ENCODE data around the gene SPOCK3. TPM values are rescaled to one million over a fixed set of nuclear protein-coding genes. Genes with fewer than 3 reads are reported as not detected.
"Not testable (repeated sequence)": the region's sequence is repeated elsewhere in the genome, so short reads cannot be mapped to it uniquely, and the experiment has no call there.

Gene SPOCK3
- total and polyA plus RNA-seq, 2 experiments from 2014 or later: 1.6 to 4.1 TPM

GRCh38 chr4:166862032-166862431 lies 372.3 kb downstream of the SPOCK3 start:
- no peaks in the 10 kb centered on the region for H3K9me3 Mint-ChIP-seq
- no peaks in the 10 kb centered on the region for H4K20me1 ChIP-seq (replicated peaks; ENCODE audit: insufficient read depth)
- no peak overlapping the region for H3K27ac ChIP-seq (ENCODE audit: low read depth)
- no peak overlapping the region for H2AFZ ChIP-seq
- no peak overlapping the region for H3K4me3 Mint-ChIP-seq
- H3K27me3 Mint-ChIP-seq (ENCODE audit: insufficient read depth, low read depth, poor library complexity): no peaks in the 10 kb centered on the region
- ATAC-seq (no peak), DNase-seq (ENCODE audit: low spot score) (no peak)
- H3K27me3 ChIP-seq (ENCODE audit: insufficient read depth): no peaks in the 10 kb centered on the region
- no peaks in the 10 kb centered on the region for H3K79me2 ChIP-seq (replicated peaks; ENCODE audit: insufficient read depth)
- H3K9me2 ChIP-seq (ENCODE audit: insufficient read depth): no peaks in the 10 kb centered on the region
- TF ChIP-seq ZNF462 (CRISPR knock-in tag; IDR thresholded peaks at IDR 0.05) (no peak), EZH2phosphoT487 (IDR thresholded peaks at IDR 0.05; ENCODE audit: unreplicated experiment) (no peak), ZNF114 (CRISPR knock-in tag; IDR thresholded peaks at IDR 0.05) (no peak), JUNB (IDR thresholded peaks at IDR 0.05; ENCODE audit: unreplicated experiment) (no peak), CTCF (conservative IDR thresholded peaks at IDR 0.05; ENCODE audit: low read depth in 2 of 2) (no peak), POLR2AphosphoS5 (IDR thresholded peaks at IDR 0.05; ENCODE audit: low read depth) (no peak), ETS1 (IDR thresholded peaks at IDR 0.05) (no peak), REST (IDR thresholded peaks at IDR 0.05; ENCODE audit: unreplicated experiment) (no peak), STAT1 (IDR thresholded peaks at IDR 0.05; ENCODE audit: unreplicated experiment) (no peak)
- H3K4me1 ChIP-seq (ENCODE audit: insufficient read depth): no peaks in the 10 kb centered on the region
- H3K36me3 ChIP-seq (ENCODE audit: insufficient read depth): no peaks in the 10 kb centered on the region
- no peaks in the 10 kb centered on the region for H3F3A ChIP-seq (replicated peaks; ENCODE audit: low read depth)
- no peak overlapping the region for H3K27ac Mint-ChIP-seq
- H3K36me3 Mint-ChIP-seq (ENCODE audit: low read depth): no peaks in the 10 kb centered on the region
- H3K4me1 Mint-ChIP-seq: 0 out of 3 replicates have a peak, but pooled peaks cover 3% of the 10 kb centered on the region
- H3K4me2 ChIP-seq: no peak overlapping the region
- H3K4me3 ChIP-seq: no peak overlapping the region

- not testable (repeated sequence) for H3K27ac ChIP-seq (ENCODE audit: low read depth); DNase-seq (ENCODE audit: low spot score); H3K4me1 Mint-ChIP-seq; H3K4me3 Mint-ChIP-seq; H3K4me3 ChIP-seq; H3F3A ChIP-seq (replicated peaks; ENCODE audit: low read depth); ATAC-seq; H3K36me3 ChIP-seq (ENCODE audit: insufficient read depth); H3K27ac Mint-ChIP-seq; H3K79me2 ChIP-seq (replicated peaks; ENCODE audit: insufficient read depth); H3K4me1 ChIP-seq (ENCODE audit: insufficient read depth); H3K9me2 ChIP-seq (ENCODE audit: insufficient read depth); H3K27me3 Mint-ChIP-seq (ENCODE audit: insufficient read depth, low read depth, poor library complexity); H4K20me1 ChIP-seq (replicated peaks; ENCODE audit: insufficient read depth); H3K4me2 ChIP-seq; H3K27me3 ChIP-seq (ENCODE audit: insufficient read depth); H2AFZ ChIP-seq
- H3K36me3 Mint-ChIP-seq (ENCODE audit: low read depth): peaks cover 16% of the 10 kb centered on the region
- peaks cover 15% of the 10 kb centered on the region for H3K9me3 Mint-ChIP-seq
Observed at GRCh38 chr4:166850398-166850797, 383.9 kb downstream of the SPOCK3 start.

Data from GM23338 (cell line).